Vagina (tissue), 2 donors: ENCODE results near the gene RNF213. TPM values are rescaled to one million over a fixed set of nuclear protein-coding genes. Genes with fewer than 3 reads are reported as not detected.
"Not testable (repeated sequence)": the region's sequence is repeated elsewhere in the genome, so short reads cannot be mapped to it uniquely, and the experiment has no call there.

ENCODE experiments used
- DNase-seq, 2 donors: peaks; one replicate each; pipeline ENCODE4 v3.0.0-alpha.2; 2017; ENCODE audit errors: extremely low spot score in 2 of 2
- H3K27ac ChIP-seq: fragments of 200-600 bp; sonication (generic); one replicate; pipeline ENCODE4 v1.5.1; 2019
- H3K27me3 ChIP-seq: fragments of 200-600 bp; sonication (generic); one replicate; pipeline ENCODE4 v1.5.1; 2019
- H3K36me3 ChIP-seq, 2 donors: fragments of 200-600 bp; sonication (generic); one replicate each; pipeline ENCODE4 v1.5.1; 2017 to 2019
- H3K4me1 ChIP-seq: fragments of 200-600 bp; sonication (generic); one replicate; pipeline ENCODE4 v1.5.1; 2019
- H3K4me3 ChIP-seq, 2 donors: fragments of 200-600 bp; sonication (generic); 1 replicate in 1 of 2; 2 replicates in 1 of 2; pipeline ENCODE4 v1.5.1; 2016 to 2019
- H3K9me3 ChIP-seq: fragments of 200-600 bp; sonication (generic); one replicate; pipeline ENCODE4 v1.5.1; 2019
- CTCF ChIP-seq, 3 experiments: fragments of 450-650 bp in 2 of 3; fragments of 200-600 bp in 1 of 3; sonication (generic) in 1 of 3; IDR thresholded peaks; one replicate each; pipeline ENCODE4 v1.5.1; 2017 to 2019; ENCODE audit warnings: antibody characterized with exemption in 3 of 3, mild to moderate bottlenecking in 2 of 3, moderate library complexity in 2 of 3
- POLR2A ChIP-seq, 2 donors: fragments of 450-650 bp; IDR thresholded peaks; one replicate each; pipeline ENCODE4 v1.6.1; 2017; ENCODE audit warnings: antibody characterized with exemption in 2 of 2, mild to moderate bottlenecking in 2 of 2, moderate library complexity in 2 of 2
- POLR2AphosphoS5 ChIP-seq, 2 donors: sonication (generic); formaldehyde crosslinking; IDR thresholded peaks; one replicate each; pipeline ENCODE4 v1.9.0; 2017; ENCODE audit warnings: antibody characterized with exemption in 2 of 2, mild to moderate bottlenecking in 2 of 2, low read depth in 1 of 2; ENCODE audit not compliant: insufficient read depth in 1 of 2
- intact Hi-C: fragments of 100-400 bp; cut with DNase I; formaldehyde crosslinking; loops from one replicate; pipeline ENCODE4 v1.15.1; 2023
- total RNA-seq: library from RNA; depleted of rRNA; stranded (reverse); fragments of >200 nt; gene quantifications from one replicate; pipeline ENCODE4 v1.2.3, GENCODE V29; 2016

RNF213 gene
- total RNA-seq, 1 donor from 2014 or later: 144 TPM

GRCh38 chr17:80274331-80274730 is 13.7 kb downstream of the RNF213 start:
- intact Hi-C loops: no loop called here
- Histone ChIP-seq H3K27me3 (no peaks in the 10 kb centered on the region), H3K36me3 (peaks cover 0 to 20% of the 10 kb centered on the region in 2 donors), H3K4me3 (no peak overlapping the region), H3K4me1 (peaks cover 25% of the 10 kb centered on the region), H3K27ac (no peak overlapping the region), H3K9me3 (no peaks in the 10 kb centered on the region)
- TF ChIP-seq POLR2A (IDR thresholded peaks at IDR 0.05) (no peak), CTCF (IDR thresholded peaks at IDR 0.05) (no peak), POLR2AphosphoS5 (IDR thresholded peaks at IDR 0.05; ENCODE audit: insufficient read depth in 1 of 2, low read depth in 1 of 2) (no peak)
- no peak for DNase-seq

- TF ChIP-seq POLR2A (IDR thresholded peaks at IDR 0.05) (no peak), POLR2AphosphoS5 (IDR thresholded peaks at IDR 0.05; ENCODE audit: insufficient read depth in 1 of 2, low read depth in 1 of 2) (no peak), CTCF (IDR thresholded peaks at IDR 0.05) (no peak)
- no peaks in the 10 kb centered on the region for H3K9me3 ChIP-seq
- H3K36me3 ChIP-seq: peaks cover 0 to 17% of the 10 kb centered on the region in 2 donors
- no peak overlapping the region for H3K4me3 ChIP-seq
- peaks cover 31% of the 10 kb centered on the region for H3K4me1 ChIP-seq
- no peak overlapping the region for H3K27ac ChIP-seq
- no peak for DNase-seq
- no peaks in the 10 kb centered on the region for H3K27me3 ChIP-seq
- intact Hi-C loops: no loop called here
These were observed 14.3 kb downstream of the RNF213 start for GRCh38 chr17:80274871-80275449.

GRCh38 chr17:80275857-80276256 is 15.2 kb downstream of the RNF213 start:
- DNase-seq, intact Hi-C loops, H3K27me3 ChIP-seq, H3K4me3 ChIP-seq, H3K9me3 ChIP-seq, H3K27ac ChIP-seq: not testable (repeated sequence)
- peaks cover 0 to 12% of the 10 kb centered on the region in 2 donors for H3K36me3 ChIP-seq
- H3K4me1 ChIP-seq: peaks cover 39% of the 10 kb centered on the region

GRCh38 chr17:80277751-80278671 is 17.4 kb downstream of the RNF213 start:
- Histone ChIP-seq H3K27me3 (no peaks in the 10 kb centered on the region), H3K36me3 (peaks cover 0 to 12% of the 10 kb centered on the region in 2 donors), H3K27ac (no peak overlapping the region), H3K4me3 (no peak overlapping the region), H3K9me3 (no peaks in the 10 kb centered on the region), H3K4me1 (peaks cover 39% of the 10 kb centered on the region)
- no peak for DNase-seq
- intact Hi-C loops: no loop called here
- no peak for TF ChIP-seq CTCF (IDR thresholded peaks at IDR 0.05)
- no peak for TF ChIP-seq POLR2A (IDR thresholded peaks at IDR 0.05)
- no peak for TF ChIP-seq POLR2AphosphoS5 (IDR thresholded peaks at IDR 0.05; ENCODE audit: insufficient read depth in 1 of 2, low read depth in 1 of 2)

GRCh38 chr17:80279895-80280294 is 19.2 kb downstream of the RNF213 start:
- H3K27me3 ChIP-seq: no peaks in the 10 kb centered on the region
- H3K4me1 ChIP-seq: peaks cover 34% of the 10 kb centered on the region
- no peak for DNase-seq
- H3K4me3 ChIP-seq: no peak overlapping the region
- intact Hi-C loops: no loop called here
- no peak overlapping the region for H3K27ac ChIP-seq
- TF ChIP-seq CTCF (IDR thresholded peaks at IDR 0.05) (no peak), POLR2A (IDR thresholded peaks at IDR 0.05) (no peak), POLR2AphosphoS5 (IDR thresholded peaks at IDR 0.05; ENCODE audit: insufficient read depth in 1 of 2, low read depth in 1 of 2) (no peak)
- no peaks in the 10 kb centered on the region for H3K36me3 ChIP-seq
- no peaks in the 10 kb centered on the region for H3K9me3 ChIP-seq
